ENCODE results near the gene FBXW4. TPM values are rescaled to one million over a fixed set of nuclear protein-coding genes. Genes with fewer than 3 reads are reported as not detected.

Gene FBXW4
- total RNA-seq, 1 donor from 2014 or later: 21.9 TPM

DNA sequence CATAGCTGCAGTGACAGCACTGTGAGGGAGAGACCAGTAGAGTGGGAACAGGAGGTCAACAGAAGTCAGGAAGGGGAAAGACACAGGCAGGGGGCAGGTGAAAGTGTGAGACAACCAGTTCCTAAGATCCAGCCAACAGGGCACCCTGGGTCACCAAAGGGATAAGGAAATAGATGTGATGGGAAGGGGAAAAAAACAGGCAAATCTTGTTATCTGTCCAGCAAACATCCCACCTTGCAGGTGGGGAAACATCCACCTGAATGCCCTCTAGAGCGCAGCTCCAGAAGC lies 64.4 kb downstream of the FBXW4 start:
- no peak overlapping the region for H3K4me3 ChIP-seq (ENCODE audit: insufficient read depth, low read depth, low read length)
- H3K4me1 ChIP-seq (ENCODE audit: insufficient read depth, low read length): no peaks in the 10 kb centered on the region
- no peak for FAIRE-seq
- H3K27me3 ChIP-seq (ENCODE audit: insufficient read depth, low read length): no peaks in the 10 kb centered on the region
- H3K79me2 ChIP-seq (ENCODE audit: insufficient read depth, low read length): no peaks in the 10 kb centered on the region
- no peaks in the 10 kb centered on the region for H3K9me3 ChIP-seq (ENCODE audit: insufficient read depth, low read depth, low read length)
- no peaks in the 10 kb centered on the region for H3K36me3 ChIP-seq (ENCODE audit: insufficient read depth, low read length)
- Mint-ChIP-seq H3K4me1 (ENCODE audit: low read depth, unreplicated experiment) (no peaks in the 10 kb centered on the region), H3K9me3 (ENCODE audit: unreplicated experiment) (no peaks in the 10 kb centered on the region), H3K27ac (ENCODE audit: unreplicated experiment) (no peak overlapping the region), H3K27me3 (ENCODE audit: low read depth, unreplicated experiment) (no peaks in the 10 kb centered on the region), H3K4me3 (ENCODE audit: unreplicated experiment) (no peak overlapping the region), H3K36me3 (ENCODE audit: low read depth, unreplicated experiment) (peaks cover 12% of the 10 kb centered on the region)
- DNase-seq (ENCODE audit: low read depth): no peak
- H3K27ac ChIP-seq (ENCODE audit: low read depth, low read length): no peak overlapping the region
- no peak overlapping the region for H3K4me2 ChIP-seq (ENCODE audit: low read length)
- no peak overlapping the region for H3K9ac ChIP-seq (ENCODE audit: low read length)
- H4K20me1 ChIP-seq (ENCODE audit: insufficient read depth, low read length): peaks cover 23% of the 10 kb centered on the region
- TF ChIP-seq EZH2 (IDR thresholded peaks at IDR 0.05; ENCODE audit: insufficient read depth, low read length): no peak
- TF ChIP-seq, protein P1, sequence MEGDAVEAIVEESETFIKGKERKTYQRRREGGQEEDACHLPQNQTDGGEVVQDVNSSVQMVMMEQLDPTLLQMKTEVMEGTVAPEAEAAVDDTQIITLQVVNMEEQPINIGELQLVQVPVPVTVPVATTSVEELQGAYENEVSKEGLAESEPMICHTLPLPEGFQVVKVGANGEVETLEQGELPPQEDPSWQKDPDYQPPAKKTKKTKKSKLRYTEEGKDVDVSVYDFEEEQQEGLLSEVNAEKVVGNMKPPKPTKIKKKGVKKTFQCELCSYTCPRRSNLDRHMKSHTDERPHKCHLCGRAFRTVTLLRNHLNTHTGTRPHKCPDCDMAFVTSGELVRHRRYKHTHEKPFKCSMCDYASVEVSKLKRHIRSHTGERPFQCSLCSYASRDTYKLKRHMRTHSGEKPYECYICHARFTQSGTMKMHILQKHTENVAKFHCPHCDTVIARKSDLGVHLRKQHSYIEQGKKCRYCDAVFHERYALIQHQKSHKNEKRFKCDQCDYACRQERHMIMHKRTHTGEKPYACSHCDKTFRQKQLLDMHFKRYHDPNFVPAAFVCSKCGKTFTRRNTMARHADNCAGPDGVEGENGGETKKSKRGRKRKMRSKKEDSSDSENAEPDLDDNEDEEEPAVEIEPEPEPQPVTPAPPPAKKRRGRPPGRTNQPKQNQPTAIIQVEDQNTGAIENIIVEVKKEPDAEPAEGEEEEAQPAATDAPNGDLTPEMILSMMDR (IDR thresholded peaks at IDR 0.05; ENCODE audit: insufficient read depth, low read depth, low read length): no peak
- no peak overlapping the region for H2AFZ ChIP-seq (ENCODE audit: low read depth, low read length)

DNA sequence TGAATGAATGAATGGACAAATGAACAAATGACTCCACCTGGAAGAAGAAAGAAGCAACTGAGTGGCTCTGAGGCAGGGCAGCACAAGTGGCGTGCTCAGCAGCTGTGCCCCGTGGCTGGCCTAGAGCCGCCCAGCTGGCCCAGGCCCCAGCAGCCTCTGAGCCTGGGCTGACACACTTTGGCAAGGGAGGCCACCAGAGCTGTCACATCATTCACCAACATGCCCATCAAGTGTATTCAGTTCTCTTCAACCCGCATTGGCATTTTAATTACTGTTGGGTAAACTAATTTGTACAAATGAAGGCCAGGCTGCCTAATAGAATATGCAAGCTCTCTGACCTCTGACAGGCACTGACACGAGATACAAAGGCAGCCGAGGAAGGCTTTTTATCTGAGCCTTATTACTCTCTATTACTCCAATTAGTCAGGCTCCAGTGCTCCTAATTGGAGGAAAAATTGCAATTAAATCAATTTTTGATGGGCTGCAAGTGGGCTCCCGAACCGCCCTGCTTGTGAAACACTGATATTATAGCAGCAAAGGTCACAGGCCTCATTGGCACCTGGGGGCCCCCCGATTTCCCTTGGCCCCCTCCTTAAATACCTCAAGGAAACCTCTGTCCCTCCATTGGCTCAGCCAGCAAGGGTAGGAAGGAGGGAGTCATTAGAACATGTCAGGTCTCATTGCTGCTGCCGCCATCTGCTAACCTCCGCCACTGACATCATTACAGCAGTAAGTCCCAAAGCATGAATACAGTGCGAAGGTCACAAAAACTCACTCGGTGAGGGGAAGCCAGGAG lies 64.9 kb downstream of the FBXW4 start:
- Histone ChIP-seq H3K4me2 (ENCODE audit: low read length) (no peak overlapping the region), H4K20me1 (ENCODE audit: insufficient read depth, low read length) (peaks cover 23% of the 10 kb centered on the region), H3K27ac (ENCODE audit: low read depth, low read length) (no peak overlapping the region), H3K9ac (ENCODE audit: low read length) (no peak overlapping the region), H3K36me3 (ENCODE audit: insufficient read depth, low read length) (no peaks in the 10 kb centered on the region), H3K9me3 (ENCODE audit: insufficient read depth, low read depth, low read length) (no peaks in the 10 kb centered on the region), H3K79me2 (ENCODE audit: insufficient read depth, low read length) (no peaks in the 10 kb centered on the region), H3K27me3 (ENCODE audit: insufficient read depth, low read length) (no peaks in the 10 kb centered on the region), H3K4me3 (ENCODE audit: insufficient read depth, low read depth, low read length) (no peak overlapping the region), H3K4me1 (ENCODE audit: insufficient read depth, low read length) (no peaks in the 10 kb centered on the region), H2AFZ (ENCODE audit: low read depth, low read length) (no peak overlapping the region)
- H3K36me3 Mint-ChIP-seq (ENCODE audit: low read depth, unreplicated experiment): peaks cover 18% of the 10 kb centered on the region
- no peak overlapping the region for H3K27ac Mint-ChIP-seq (ENCODE audit: unreplicated experiment)
- DNase-seq (ENCODE audit: low read depth): no peak
- TF ChIP-seq EZH2 (IDR thresholded peaks at IDR 0.05; ENCODE audit: insufficient read depth, low read length): no peak
- TF ChIP-seq, protein P1 (IDR thresholded peaks at IDR 0.05; ENCODE audit: insufficient read depth, low read depth, low read length): no peak
- no peak overlapping the region for H3K4me3 Mint-ChIP-seq (ENCODE audit: unreplicated experiment)
- H3K27me3 Mint-ChIP-seq (ENCODE audit: low read depth, unreplicated experiment): no peaks in the 10 kb centered on the region
- H3K9me3 Mint-ChIP-seq (ENCODE audit: unreplicated experiment): no peaks in the 10 kb centered on the region
- FAIRE-seq: no peak
- no peaks in the 10 kb centered on the region for H3K4me1 Mint-ChIP-seq (ENCODE audit: low read depth, unreplicated experiment)

DNA sequence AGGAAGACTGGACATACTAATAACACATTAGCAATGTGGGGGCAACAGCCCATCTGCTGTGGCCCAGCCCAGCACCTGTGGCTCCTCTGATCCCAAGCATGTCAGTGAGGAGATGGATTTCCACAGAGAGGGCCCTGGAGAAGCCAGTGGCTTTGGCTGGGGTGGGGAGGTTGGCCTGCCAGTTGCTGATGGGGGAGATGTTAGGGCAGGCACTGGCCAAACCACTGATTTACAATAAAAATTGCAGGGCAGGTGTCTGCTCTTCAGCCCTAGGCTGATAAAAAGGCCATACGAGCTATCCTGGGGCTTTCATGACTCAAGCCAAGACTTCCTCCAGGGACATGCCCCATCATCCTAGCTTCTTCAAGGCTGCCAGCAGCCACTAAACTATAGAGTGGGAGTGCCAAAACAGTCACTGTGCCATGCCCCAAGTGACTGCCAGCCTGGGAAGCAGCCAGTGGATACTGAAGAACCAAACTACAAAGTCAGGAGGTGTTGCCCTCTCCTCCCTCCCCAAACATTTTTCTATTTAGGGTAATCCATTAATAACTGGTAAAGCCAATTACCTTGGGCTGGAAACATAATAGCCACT lies 69.1 kb downstream of the FBXW4 start:
- no peaks in the 10 kb centered on the region for H3K27me3 Mint-ChIP-seq (ENCODE audit: low read depth, unreplicated experiment)

More for the DNA sequence above, 69.1 kb downstream of the FBXW4 start:
- no peaks in the 10 kb centered on the region for H3K4me1 ChIP-seq (ENCODE audit: insufficient read depth, low read length)
- no peak overlapping the region for H3K4me3 Mint-ChIP-seq (ENCODE audit: unreplicated experiment)
- H3K36me3 ChIP-seq (ENCODE audit: insufficient read depth, low read length): no peaks in the 10 kb centered on the region
- no peak for FAIRE-seq
- H3K4me2 ChIP-seq (ENCODE audit: low read length): no peak overlapping the region
- no peaks in the 10 kb centered on the region for H3K9me3 Mint-ChIP-seq (ENCODE audit: unreplicated experiment)
- no peak overlapping the region for H3K9ac ChIP-seq (ENCODE audit: low read length)
- no peaks in the 10 kb centered on the region for H3K9me3 ChIP-seq (ENCODE audit: insufficient read depth, low read depth, low read length)
- H2AFZ ChIP-seq (ENCODE audit: low read depth, low read length): no peak overlapping the region
- H3K27me3 ChIP-seq (ENCODE audit: insufficient read depth, low read length): no peaks in the 10 kb centered on the region
- H3K4me1 Mint-ChIP-seq (ENCODE audit: low read depth, unreplicated experiment): no peaks in the 10 kb centered on the region
- DNase-seq (ENCODE audit: low read depth): no peak
- H3K36me3 Mint-ChIP-seq (ENCODE audit: low read depth, unreplicated experiment): peaks cover 25% of the 10 kb centered on the region
- H3K4me3 ChIP-seq (ENCODE audit: insufficient read depth, low read depth, low read length): no peak overlapping the region
- H3K27ac ChIP-seq (ENCODE audit: low read depth, low read length): no peak overlapping the region
- no peaks in the 10 kb centered on the region for H3K79me2 ChIP-seq (ENCODE audit: insufficient read depth, low read length)
- no peak for TF ChIP-seq EZH2 (IDR thresholded peaks at IDR 0.05; ENCODE audit: insufficient read depth, low read length)
- no peak overlapping the region for H3K27ac Mint-ChIP-seq (ENCODE audit: unreplicated experiment)
- H4K20me1 ChIP-seq (ENCODE audit: insufficient read depth, low read length): peaks cover 17% of the 10 kb centered on the region

All from astrocyte (in vitro differentiated cells and primary cell).